ENCODE data around the gene EXTL2. TPM values are rescaled to one million over a fixed set of nuclear protein-coding genes. Genes with fewer than 3 reads are reported as not detected.

EXTL2 gene
- total and polyA plus RNA-seq, 4 donors: 3.9 to 37.8 (median 9.4) TPM

GRCh38 chr1:100879422-100879821 is 15.2 kb downstream of the EXTL2 start:
- no peak overlapping the region for H3K27ac ChIP-seq (ENCODE audit: low read depth in 1 of 2, low read length in 1 of 2)
- H3K9me3 ChIP-seq (ENCODE audit: control insufficient read depth in 4 of 4, insufficient read depth in 3 of 4, low read length in 3 of 4): no peaks in the 10 kb centered on the region
- H3K4me1 ChIP-seq (ENCODE audit: control insufficient read depth in 5 of 5, insufficient read depth in 5 of 5, low read length in 5 of 5): no peaks in the 10 kb centered on the region
- ATAC-seq (ENCODE audit: insufficient read depth, low FRiP score) (no peak), DNase-seq (peak in 2 of 3 donors; percentile 23 to 58)
- H3K36me3 ChIP-seq (ENCODE audit: control insufficient read depth in 4 of 4, insufficient read depth in 4 of 4, low read length in 4 of 4): peaks cover 3 to 13% (median 6%) of the 10 kb centered on the region in 4 donors
- no peaks in the 10 kb centered on the region for H3K27me3 ChIP-seq (ENCODE audit: control insufficient read depth in 3 of 3, insufficient read depth in 3 of 3, low read length in 2 of 3)
- H3K4me3 ChIP-seq: no peak overlapping the region
- no peak overlapping the region for H3K9ac ChIP-seq (ENCODE audit: insufficient read depth in 1 of 2, low read length in 2 of 2)
- no peak for TF ChIP-seq CTCF (IDR thresholded peaks at IDR 0.05; ENCODE audit: control extremely low read depth, extremely low read depth)

GRCh38 chr1:100876291-100876690 is 18.4 kb downstream of the EXTL2 start:
- Histone ChIP-seq H3K4me3 (no peak overlapping the region), H3K4me1 (ENCODE audit: control insufficient read depth in 5 of 5, insufficient read depth in 5 of 5, low read length in 5 of 5) (peaks cover 0 to 2% (median 0%) of the 10 kb centered on the region in 5 donors), H3K9ac (ENCODE audit: insufficient read depth in 1 of 2, low read length in 2 of 2) (no peak overlapping the region), H3K36me3 (ENCODE audit: control insufficient read depth in 4 of 4, insufficient read depth in 4 of 4, low read length in 4 of 4) (peaks cover 3 to 14% (median 6%) of the 10 kb centered on the region in 4 donors), H3K9me3 (ENCODE audit: control insufficient read depth in 4 of 4, insufficient read depth in 3 of 4, low read length in 3 of 4) (no peaks in the 10 kb centered on the region), H3K27me3 (ENCODE audit: control insufficient read depth in 3 of 3, insufficient read depth in 3 of 3, low read length in 2 of 3) (no peaks in the 10 kb centered on the region), H3K27ac (ENCODE audit: low read depth in 1 of 2, low read length in 1 of 2) (no peak overlapping the region)
- DNase-seq (no peak), ATAC-seq (ENCODE audit: insufficient read depth, low FRiP score) (no peak)
- TF ChIP-seq CTCF (IDR thresholded peaks at IDR 0.05; ENCODE audit: control extremely low read depth, extremely low read depth): no peak

- no peaks in the 10 kb centered on the region for H3K9me3 ChIP-seq (ENCODE audit: control insufficient read depth in 4 of 4, insufficient read depth in 3 of 4, low read length in 3 of 4)
- no peak overlapping the region for H3K27ac ChIP-seq (ENCODE audit: low read depth in 1 of 2, low read length in 1 of 2)
- WGBS, 2 donors: 87 to 93% methylated on average over 3 of the region's 3 CpGs
- H3K36me3 ChIP-seq (ENCODE audit: control insufficient read depth in 4 of 4, insufficient read depth in 4 of 4, low read length in 4 of 4): peaks cover 3 to 14% (median 6%) of the 10 kb centered on the region in 4 donors
- H3K9ac ChIP-seq (ENCODE audit: insufficient read depth in 1 of 2, low read length in 2 of 2): no peak overlapping the region
- DNase-seq (peak in 1 of 3 donors; percentile 20), ATAC-seq (ENCODE audit: insufficient read depth, low FRiP score) (no peak)
- no peak for TF ChIP-seq CTCF (IDR thresholded peaks at IDR 0.05; ENCODE audit: control extremely low read depth, extremely low read depth)
- no peak overlapping the region for H3K4me3 ChIP-seq
- peaks cover 0 to 2% (median 0%) of the 10 kb centered on the region in 5 donors for H3K4me1 ChIP-seq (ENCODE audit: control insufficient read depth in 5 of 5, insufficient read depth in 5 of 5, low read length in 5 of 5)
- H3K27me3 ChIP-seq (ENCODE audit: control insufficient read depth in 3 of 3, insufficient read depth in 3 of 3, low read length in 2 of 3): no peaks in the 10 kb centered on the region
Measured at GRCh38 chr1:100875228-100875627, 19.4 kb downstream of the EXTL2 start.

- no peak for TF ChIP-seq CTCF (IDR thresholded peaks at IDR 0.05; ENCODE audit: control extremely low read depth, extremely low read depth)
- ATAC-seq (ENCODE audit: insufficient read depth, low FRiP score): no peak
- WGBS, 2 donors: 79% methylated on average over 2 of the region's 2 CpGs
Measured at GRCh38 chr1:100874433-100874832, 20.2 kb downstream of the EXTL2 start.

More at GRCh38 chr1:100874433-100874832, 20.2 kb downstream of the EXTL2 start:
- no peaks in the 10 kb centered on the region for H3K27me3 ChIP-seq (ENCODE audit: control insufficient read depth in 3 of 3, insufficient read depth in 3 of 3, low read length in 2 of 3)
- DNase-seq: no peak
- H3K27ac ChIP-seq (ENCODE audit: low read depth in 1 of 2, low read length in 1 of 2): no peak overlapping the region
- no peak overlapping the region for H3K4me3 ChIP-seq
- peaks cover 0 to 2% (median 0%) of the 10 kb centered on the region in 5 donors for H3K4me1 ChIP-seq (ENCODE audit: control insufficient read depth in 5 of 5, insufficient read depth in 5 of 5, low read length in 5 of 5)
- peaks cover 3 to 14% (median 5%) of the 10 kb centered on the region in 4 donors for H3K36me3 ChIP-seq (ENCODE audit: control insufficient read depth in 4 of 4, insufficient read depth in 4 of 4, low read length in 4 of 4)
- H3K9me3 ChIP-seq (ENCODE audit: control insufficient read depth in 4 of 4, insufficient read depth in 3 of 4, low read length in 3 of 4): no peaks in the 10 kb centered on the region
- H3K9ac ChIP-seq (ENCODE audit: insufficient read depth in 1 of 2, low read length in 2 of 2): no peak overlapping the region

Measured in lung (tissue), 12 donors.